PFSK-1 (cell line): ENCODE measurements around the gene SLAMF1.

Source experiments
- POLR2AphosphoS5 ChIP-seq: IDR thresholded peaks from 2 replicates; pipeline ENCODE4 v1.6.1; 2012; ENCODE audit warnings: low read depth, mild to moderate bottlenecking, control low read depth, low read length, moderate library complexity
- TF ChIP-seq, protein P1 (sequence below), 2 experiments: IDR thresholded peaks; 2 replicates each; pipeline versions ENCODE4 v1.6.1 to v1.8.0; 2011 to 2012; ENCODE audit warnings: low read depth in 2 of 2, low read length in 2 of 2, control low read depth in 1 of 2, inconsistent platforms in 1 of 2, mild to moderate bottlenecking in 1 of 2, moderate library complexity in 1 of 2; ENCODE audit not compliant: insufficient read depth in 1 of 2

DNA sequence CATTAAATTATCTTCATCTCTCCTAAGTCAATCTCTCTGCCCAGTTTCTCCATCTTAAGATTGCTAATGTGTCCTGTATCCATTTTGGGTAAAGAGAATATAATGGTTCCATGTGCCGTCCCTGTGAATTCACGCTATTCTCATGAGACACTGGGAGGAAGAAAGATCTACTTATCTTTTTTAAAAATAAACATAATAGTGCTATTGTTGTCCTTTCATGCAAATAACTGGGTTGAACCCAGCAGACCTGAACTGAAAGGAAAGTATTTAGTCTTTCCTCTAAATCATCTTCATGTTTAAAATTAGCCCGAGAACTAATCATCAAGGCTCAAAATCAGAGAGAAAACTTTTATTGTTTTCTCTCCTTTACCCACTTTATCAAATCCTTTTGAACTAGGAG, 22.4 kb downstream of the SLAMF1 start:
- TF ChIP-seq, protein P1, sequence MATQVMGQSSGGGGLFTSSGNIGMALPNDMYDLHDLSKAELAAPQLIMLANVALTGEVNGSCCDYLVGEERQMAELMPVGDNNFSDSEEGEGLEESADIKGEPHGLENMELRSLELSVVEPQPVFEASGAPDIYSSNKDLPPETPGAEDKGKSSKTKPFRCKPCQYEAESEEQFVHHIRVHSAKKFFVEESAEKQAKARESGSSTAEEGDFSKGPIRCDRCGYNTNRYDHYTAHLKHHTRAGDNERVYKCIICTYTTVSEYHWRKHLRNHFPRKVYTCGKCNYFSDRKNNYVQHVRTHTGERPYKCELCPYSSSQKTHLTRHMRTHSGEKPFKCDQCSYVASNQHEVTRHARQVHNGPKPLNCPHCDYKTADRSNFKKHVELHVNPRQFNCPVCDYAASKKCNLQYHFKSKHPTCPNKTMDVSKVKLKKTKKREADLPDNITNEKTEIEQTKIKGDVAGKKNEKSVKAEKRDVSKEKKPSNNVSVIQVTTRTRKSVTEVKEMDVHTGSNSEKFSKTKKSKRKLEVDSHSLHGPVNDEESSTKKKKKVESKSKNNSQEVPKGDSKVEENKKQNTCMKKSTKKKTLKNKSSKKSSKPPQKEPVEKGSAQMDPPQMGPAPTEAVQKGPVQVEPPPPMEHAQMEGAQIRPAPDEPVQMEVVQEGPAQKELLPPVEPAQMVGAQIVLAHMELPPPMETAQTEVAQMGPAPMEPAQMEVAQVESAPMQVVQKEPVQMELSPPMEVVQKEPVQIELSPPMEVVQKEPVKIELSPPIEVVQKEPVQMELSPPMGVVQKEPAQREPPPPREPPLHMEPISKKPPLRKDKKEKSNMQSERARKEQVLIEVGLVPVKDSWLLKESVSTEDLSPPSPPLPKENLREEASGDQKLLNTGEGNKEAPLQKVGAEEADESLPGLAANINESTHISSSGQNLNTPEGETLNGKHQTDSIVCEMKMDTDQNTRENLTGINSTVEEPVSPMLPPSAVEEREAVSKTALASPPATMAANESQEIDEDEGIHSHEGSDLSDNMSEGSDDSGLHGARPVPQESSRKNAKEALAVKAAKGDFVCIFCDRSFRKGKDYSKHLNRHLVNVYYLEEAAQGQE (IDR thresholded peaks at IDR 0.05; ENCODE audit: insufficient read depth in 1 of 2, low read depth in 2 of 2, low read length in 2 of 2) = no peak
- TF ChIP-seq POLR2AphosphoS5 = no peak
